ENCODE data around the gene ATP13A5.

The ATP13A5 gene

GRCh38 chr3:193378706-193379105 is at the start of gene ATP13A5:
Gene ATP13A5, minus strand, starts transcription at chr3:193378753. Its CDS starts 28 bp downstream, at chr3:193378725.
- DNase-seq, result no peak

- DNase-seq, result no peak
Measured at GRCh38 chr3:193418576-193419373, 40.2 kb upstream of the ATP13A5 start.

GRCh38 chr3:193416629-193417028 is 38.1 kb upstream of the ATP13A5 start:
- no peak for DNase-seq

GRCh38 chr3:193407688-193408087 is 29.1 kb upstream of the ATP13A5 start:
- no peak for DNase-seq

GRCh38 chr3:193407112-193407511 is 28.6 kb upstream of the ATP13A5 start:
- no peak for DNase-seq

GRCh38 chr3:193403307-193403706 is 24.8 kb upstream of the ATP13A5 start:
- no peak for DNase-seq

- no peak for DNase-seq
Measured at GRCh38 chr3:193400304-193400703, 21.8 kb upstream of the ATP13A5 start.

- DNase-seq, result no peak
Measured at GRCh38 chr3:193396451-193397244, 18.1 kb upstream of the ATP13A5 start.

- DNase-seq, result no peak
Measured at GRCh38 chr3:193391902-193392301, 13.3 kb upstream of the ATP13A5 start.

- DNase-seq, result no peak
Measured at GRCh38 chr3:193389335-193389734, 10.8 kb upstream of the ATP13A5 start.

- no peak for DNase-seq
Measured at GRCh38 chr3:193388361-193388760, 9.8 kb upstream of the ATP13A5 start.

- no peak for DNase-seq
Measured at GRCh38 chr3:193387596-193387995, 9.0 kb upstream of the ATP13A5 start.

- no peak for DNase-seq
Measured at GRCh38 chr3:193377591-193377990, 962 bp downstream of the ATP13A5 start.

GRCh38 chr3:193375614-193376013 is 2.9 kb downstream of the ATP13A5 start:
- DNase-seq, result no peak

- no peak for DNase-seq
Measured at GRCh38 chr3:193372783-193373182, 5.8 kb downstream of the ATP13A5 start.

- DNase-seq, result no peak
Measured at GRCh38 chr3:193367868-193368267, 10.7 kb downstream of the ATP13A5 start.

- DNase-seq, result no peak
Measured at GRCh38 chr3:193357291-193357690, 21.3 kb downstream of the ATP13A5 start.

- no peak for DNase-seq
Measured at GRCh38 chr3:193354423-193354822, 24.1 kb downstream of the ATP13A5 start.

- DNase-seq, result no peak
Measured at GRCh38 chr3:193350744-193351143, 27.8 kb downstream of the ATP13A5 start.

GRCh38 chr3:193348686-193349085 is 29.9 kb downstream of the ATP13A5 start:
- DNase-seq, result no peak

- no peak for DNase-seq
Measured at GRCh38 chr3:193347521-193348501, 30.7 kb downstream of the ATP13A5 start.

- no peak for DNase-seq
Measured at GRCh38 chr3:193346259-193346658, 32.3 kb downstream of the ATP13A5 start.

GRCh38 chr3:193345431-193345830 is 33.1 kb downstream of the ATP13A5 start:
- DNase-seq, result no peak
